Uterus (tissue), 2 donors: ENCODE results near the gene PDE4B.

Source experiments
- CTCF ChIP-seq, 4 experiments: fragments of 200-600 bp in 2 of 4; fragments of 450-650 bp in 2 of 4; sonication (generic) in 2 of 4; IDR thresholded peaks; one replicate each; pipeline ENCODE4 v1.5.1; 2016 to 2019; ENCODE audit warnings: antibody characterized with exemption in 4 of 4, mild to moderate bottlenecking in 2 of 4, moderate library complexity in 1 of 4
- POLR2A ChIP-seq, 2 donors: fragments of 450-650 bp; IDR thresholded peaks; one replicate each; pipeline ENCODE4 v1.6.1; 2016; ENCODE audit warnings: antibody characterized with exemption in 2 of 2, mild to moderate bottlenecking in 1 of 2, moderate library complexity in 1 of 2

DNA sequence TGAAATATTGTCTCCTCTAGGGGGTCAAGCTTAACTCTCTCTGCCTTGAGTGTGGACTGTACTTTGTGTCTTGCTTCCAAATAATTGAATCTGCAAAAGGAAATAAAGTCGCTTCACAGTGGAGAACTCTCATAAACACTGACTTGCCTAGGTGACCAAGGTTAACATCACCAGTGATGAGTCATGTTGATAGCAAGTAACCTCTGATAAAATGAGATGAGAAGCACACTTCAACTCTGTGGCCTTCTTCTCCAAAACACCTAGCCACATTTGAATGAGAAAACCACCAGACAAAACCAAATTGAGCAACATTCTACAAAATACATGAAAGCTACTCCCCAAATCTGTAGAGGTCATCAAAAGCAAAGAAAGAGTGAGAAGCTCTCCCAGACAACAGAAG, 37.6 kb downstream of the PDE4B start:
- TF ChIP-seq CTCF (IDR thresholded peaks at IDR 0.05) (no peak), POLR2A (IDR thresholded peaks at IDR 0.05) (no peak)
